ENCODE results near the gene CTNNA1.
A peak's percentile ranks its signal among the peaks of the same experiment; 100 is the strongest.
"Not testable (repeated sequence)": the region's sequence is repeated elsewhere in the genome, so short reads cannot be mapped to it uniquely, and the experiment has no call there.

CTNNA1 gene

DNA sequence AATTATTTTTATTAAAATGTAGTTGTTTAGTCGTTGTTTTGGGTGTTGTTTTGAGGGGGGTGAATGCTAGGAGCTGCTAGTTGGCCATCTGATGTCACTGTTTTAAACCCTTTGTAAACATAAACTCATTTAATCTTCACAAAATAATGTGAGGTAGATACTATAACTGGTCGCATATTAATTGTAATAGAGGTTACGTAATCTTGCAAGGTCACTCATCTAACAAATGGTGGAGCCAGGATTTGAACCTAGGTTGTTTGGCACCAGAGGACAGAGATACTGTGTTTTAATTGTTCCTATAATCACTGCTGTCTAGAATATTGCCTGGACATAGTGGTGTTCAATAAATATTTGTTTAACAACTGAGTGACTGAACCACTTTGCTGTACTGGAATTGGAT is 67.5 kb downstream of the CTNNA1 start:
- no peak for FAIRE-seq

DNA sequence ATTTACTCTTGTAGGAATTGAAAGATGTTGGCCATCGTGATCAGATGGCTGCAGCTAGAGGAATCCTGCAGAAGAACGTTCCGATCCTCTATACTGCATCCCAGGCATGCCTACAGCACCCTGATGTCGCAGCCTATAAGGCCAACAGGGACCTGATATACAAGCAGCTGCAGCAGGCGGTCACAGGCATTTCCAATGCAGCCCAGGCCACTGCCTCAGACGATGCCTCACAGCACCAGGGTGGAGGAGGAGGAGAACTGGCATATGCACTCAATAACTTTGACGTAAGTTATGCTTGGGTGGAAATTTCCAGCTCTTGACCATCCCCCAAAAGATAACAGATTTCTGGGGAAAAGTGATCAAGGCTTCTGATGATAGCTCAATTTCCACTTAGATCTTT is 71.3 kb downstream of the CTNNA1 start:
- no peak for FAIRE-seq

DNA sequence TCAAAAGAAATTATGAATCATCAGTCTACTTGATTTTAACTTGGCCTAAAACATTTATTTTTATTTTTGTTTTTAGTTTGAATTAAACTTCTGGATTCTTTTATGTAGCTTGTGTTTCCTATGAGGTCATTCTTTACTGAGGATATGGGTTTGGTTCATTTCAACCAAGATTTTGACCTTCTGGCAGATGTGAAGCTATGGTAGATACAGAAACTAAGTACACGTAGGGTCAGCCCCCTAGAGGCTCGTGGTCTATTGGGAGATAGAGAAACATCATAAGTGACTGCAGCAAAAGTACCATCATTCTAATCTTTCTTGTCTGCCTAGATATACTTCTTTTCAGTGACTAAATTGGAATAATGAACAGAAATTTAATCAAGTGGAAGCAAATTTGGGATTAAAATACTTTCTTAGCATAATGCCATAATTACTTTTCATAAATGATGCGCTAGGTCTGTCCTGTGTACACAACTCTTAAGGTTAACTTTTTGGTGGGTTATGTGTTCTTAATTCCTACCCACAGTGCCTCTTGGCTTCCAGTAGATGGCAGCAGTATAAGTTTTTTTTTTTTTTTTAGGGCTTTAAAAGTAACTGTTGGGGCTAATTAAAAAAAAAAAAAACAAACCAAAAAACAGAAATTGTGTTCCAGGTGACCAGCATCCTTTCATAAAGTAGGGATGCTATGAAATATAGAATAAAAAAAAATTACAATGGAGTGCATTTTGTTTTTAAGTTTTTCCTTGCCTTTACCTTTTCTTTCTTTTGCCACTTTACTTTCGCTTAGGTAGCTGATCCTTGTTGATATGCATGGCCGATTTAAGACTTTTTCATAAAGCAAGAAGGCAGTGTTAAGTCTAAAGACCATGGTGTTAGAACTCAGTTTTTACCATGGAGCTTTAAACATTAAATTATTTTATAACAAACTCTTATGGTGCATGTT is 72.0 kb downstream of the CTNNA1 start:
- peak; percentile 83 for FAIRE-seq

DNA sequence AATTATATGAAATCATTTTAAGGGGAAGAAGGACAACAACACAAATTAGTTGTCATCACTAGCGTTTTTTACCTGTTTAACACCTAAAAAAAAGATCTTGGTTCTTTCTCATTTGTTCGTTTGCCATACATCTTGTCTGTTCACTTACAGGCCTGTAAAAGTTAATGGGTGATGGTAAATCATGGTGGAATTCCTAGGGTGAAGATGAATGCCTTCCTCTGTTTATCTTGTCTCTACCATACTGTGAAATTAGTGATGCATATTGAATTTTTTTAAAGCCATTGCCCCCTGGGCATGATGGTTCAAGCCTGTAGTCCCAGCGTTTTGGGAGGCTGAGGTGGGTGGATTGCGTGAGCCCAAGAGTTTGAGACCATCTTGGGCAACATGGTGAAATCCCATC is 75.3 kb downstream of the CTNNA1 start:
- no peak for FAIRE-seq

DNA sequence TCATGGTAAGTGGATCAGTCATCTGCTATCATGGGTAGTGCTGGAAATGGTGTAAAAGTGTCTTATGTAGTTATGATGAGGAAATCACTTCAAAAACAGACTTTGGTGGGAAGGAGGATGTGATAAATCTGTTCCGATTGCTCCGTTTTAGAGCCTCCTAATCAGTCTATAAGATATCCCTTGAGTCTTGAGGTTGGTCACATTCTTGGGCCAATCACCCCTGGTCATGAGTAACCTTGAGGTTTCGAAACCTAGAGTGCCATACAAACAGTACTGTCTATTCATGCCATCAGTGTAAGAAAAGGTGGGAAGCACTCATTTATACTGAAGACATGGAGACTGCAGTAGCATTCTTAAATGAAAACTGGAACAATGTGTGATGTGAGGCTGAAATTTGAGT is 76.1 kb downstream of the CTNNA1 start:
- FAIRE-seq: no peak

DNA sequence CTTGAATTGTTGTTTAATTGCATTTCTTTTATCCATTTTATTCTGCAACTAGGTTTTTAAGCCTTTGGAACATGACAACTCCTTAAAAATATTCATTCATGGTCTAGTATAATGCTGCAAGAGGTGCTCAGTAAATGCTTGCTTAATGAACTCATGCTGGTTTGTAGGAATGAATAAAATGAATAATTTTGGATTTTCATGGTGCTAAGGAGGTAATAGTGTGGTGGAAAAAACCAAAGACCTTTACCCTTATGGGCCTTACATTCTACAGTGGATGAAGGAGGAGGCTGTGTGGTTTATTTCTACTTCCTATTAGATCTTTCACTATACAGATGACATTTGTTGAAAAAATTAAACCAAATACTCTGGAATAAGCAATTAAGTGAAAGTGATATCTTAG is 78.5 kb downstream of the CTNNA1 start:
- FAIRE-seq: no peak

DNA sequence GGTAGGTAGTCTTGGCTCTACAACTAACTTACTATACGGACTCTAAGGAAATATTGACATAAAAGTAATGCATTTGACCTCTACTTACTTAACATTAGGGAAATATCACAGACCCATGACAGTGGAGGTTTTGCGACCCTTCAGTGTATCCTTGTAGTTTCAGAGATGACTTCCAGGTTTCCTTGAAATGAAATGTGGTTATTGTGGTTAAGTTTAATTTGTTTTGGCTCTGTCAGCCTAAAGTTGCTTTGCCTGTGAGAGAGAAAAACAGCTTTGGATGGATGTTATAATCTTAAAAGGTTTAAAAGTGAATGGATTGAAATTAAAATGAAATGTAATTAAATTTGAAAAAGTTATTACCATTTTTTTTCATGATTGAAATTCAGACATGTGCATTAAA is 79.0 kb downstream of the CTNNA1 start:
- no peak for FAIRE-seq

DNA sequence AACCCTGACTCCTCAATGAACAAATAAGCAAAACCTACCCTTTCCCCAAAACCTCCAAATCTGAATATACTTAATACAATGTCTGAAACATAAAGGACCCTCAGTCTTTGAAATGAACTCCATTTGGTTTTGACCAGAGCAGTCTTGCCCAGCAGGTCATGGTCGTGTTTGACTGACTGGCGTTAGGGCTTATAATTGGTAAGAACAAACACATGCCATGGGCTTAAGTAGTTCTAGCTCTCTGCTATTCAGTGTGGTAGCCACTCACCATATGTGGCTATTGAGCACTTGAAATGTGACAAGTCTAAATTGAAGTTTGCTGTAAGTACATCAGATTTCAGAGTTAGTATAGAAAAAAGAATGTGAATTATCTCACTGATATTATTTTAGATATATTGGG is 79.9 kb downstream of the CTNNA1 start:
- no peak for FAIRE-seq

DNA sequence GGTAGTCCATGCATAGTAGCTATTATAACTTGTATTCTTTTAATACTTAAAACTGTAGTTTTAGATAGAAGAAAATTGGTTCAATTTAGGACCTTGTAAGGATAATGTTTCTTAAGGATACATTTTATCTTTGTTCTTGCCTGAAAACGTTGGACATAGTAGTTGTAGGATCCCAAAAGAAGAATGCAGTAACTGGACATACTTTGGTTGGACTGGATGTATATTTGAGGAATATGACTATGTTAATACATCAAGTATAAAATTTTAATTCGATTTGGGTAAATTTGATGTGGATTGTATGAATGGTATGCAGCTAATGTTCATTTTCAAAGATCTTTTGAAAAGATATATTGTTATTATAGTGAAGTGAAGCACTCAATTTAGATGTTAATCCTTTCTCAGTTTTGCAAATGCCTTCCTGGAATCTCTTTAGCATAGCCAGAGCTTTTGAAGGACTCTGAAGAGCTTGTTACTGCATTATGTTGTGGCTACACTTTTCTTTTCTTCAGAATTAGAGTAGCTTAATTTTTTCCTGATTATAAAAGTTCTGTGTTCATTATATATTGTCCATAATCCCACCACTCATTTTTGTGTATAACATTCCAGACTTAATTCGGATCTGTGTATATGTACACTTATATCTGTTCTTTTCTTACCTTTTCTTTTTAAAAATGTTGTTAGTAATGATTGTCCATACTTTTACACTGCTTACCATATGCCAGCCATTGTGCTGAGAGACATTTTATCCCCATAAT is 80.7 kb downstream of the CTNNA1 start:
- FAIRE-seq: no peak

DNA sequence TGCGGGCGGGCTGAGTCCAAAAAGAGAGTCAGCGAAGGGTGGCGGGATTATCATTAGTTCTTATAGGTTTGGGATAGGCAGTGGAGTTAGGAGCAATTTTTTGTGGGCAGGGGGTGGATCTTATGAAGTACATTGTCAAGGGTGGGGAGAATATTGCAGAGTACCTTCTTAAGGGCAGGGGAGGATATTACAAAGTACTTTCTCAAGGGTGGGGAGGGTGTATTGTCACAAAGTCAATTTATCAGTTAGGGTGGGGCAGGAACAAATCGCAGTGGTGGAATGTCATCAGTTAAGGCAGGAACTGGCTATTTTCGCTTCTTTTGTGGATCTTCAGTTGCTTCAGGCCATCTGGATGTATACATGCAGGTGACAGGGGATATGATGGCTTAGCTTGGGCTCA is 81.6 kb downstream of the CTNNA1 start:
- not testable (repeated sequence) for FAIRE-seq

DNA sequence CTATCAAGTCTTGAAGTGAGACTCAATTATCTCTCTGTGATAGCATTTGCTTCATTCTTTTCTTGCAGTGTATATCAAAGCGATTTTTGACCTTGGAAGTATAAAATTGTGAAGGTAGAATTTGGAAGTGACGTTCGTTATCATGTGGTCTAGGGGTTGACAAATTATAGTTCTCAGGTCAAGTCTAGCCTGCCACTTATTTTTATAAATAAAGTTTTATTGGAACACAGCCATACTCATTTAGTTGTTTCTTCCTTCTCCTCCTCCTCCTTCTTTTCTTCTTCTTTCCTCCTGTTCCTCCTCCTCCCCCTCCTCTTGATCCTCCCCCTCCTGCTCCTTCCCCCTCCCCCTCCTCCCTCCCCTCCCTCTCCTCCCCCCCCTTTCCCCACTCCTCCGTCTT is 83.9 kb downstream of the CTNNA1 start:
- FAIRE-seq: no peak

DNA sequence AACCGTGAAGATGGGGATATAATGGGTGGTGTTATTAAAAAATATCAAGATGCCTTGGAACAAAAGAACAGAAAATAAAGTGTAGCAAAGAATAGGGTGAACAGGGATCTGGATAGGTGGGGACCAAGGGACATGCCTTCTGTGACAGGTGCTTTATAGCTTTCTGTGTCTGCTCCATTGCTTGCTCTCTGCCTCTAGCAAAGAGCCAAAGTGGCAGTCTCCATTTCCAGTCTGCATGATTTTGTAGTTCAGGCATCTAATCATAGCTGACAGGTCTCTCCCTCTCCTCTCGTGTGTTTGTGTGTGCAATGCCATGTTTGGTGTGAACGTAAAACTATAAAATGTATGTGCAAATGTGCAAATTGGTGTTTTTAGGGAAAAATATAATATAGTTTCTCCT is 86.9 kb downstream of the CTNNA1 start:
- FAIRE-seq: no peak

DNA sequence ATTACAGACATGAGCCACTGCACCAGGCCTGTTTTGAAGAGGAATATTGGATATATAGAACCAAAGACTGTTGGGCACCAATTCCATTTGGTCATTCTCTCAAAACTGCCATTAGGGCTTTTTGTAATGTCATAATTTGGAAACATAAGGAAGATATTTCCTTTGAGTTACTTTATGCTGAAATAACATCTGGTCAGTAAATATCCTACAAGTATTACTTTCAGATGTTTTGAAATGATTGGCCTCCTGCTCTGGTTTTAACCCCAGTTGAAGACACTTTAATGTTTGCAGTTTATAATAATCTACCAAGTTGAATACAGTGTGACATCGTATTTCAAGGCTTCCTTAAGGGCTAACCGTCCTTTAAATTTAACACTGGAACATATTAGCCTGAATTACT is 88.3 kb downstream of the CTNNA1 start:
- no peak for FAIRE-seq

DNA sequence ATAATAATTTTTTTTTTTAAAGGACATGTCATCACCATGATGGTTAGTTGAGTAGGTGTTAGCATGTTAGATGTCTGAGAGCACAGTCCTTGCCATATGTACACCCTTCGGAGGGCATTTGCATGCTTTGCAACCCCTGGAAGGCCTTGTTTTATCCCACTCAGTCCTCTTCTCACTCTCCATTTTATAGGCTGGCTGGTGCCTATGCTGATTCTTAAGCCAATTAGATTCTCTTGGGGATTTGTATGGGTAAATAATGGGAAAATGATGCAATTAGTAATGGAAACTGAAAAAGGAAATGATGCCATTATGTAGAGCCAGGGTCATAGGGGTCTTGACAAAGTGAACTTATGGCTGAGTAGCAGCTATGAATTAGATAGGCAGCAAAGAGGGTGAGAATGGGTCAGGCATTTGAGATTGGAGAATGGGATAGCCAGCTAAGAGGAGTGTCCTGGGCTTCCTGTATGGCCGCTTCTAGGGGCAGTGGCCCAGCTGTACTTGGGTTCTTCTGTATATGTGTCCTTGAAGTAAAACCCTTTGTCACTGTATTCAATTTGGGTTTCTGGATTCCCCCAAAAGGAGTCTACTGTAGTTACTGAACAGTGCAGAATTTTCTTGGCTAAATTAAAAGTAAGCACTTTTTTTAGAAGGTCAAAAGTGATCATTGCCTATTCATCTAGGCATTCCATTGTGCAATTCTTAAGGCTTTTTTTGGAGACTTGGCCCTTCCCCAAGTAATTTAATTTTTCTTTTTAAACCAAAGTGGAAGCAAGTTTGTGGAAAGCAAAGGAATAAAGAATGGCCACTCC is 90.3 kb downstream of the CTNNA1 start:
- FAIRE-seq: no peak

DNA sequence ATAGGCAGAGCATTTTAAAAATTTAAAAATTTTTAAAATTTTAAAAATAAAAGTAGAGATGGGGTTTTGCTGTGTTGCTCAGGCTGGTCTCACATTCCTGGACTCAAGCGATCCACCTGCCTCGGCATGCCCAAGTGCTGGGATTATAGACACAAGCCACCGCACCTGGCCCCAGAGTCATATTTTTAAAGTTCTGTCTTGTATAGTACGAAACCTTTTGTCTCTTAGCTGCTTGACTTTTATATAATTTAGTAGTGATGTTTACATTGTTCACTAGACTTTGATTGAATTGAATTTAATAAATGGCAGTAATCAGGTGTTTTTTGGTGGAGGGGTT is 90.9 kb downstream of the CTNNA1 start:
- FAIRE-seq: no peak

DNA sequence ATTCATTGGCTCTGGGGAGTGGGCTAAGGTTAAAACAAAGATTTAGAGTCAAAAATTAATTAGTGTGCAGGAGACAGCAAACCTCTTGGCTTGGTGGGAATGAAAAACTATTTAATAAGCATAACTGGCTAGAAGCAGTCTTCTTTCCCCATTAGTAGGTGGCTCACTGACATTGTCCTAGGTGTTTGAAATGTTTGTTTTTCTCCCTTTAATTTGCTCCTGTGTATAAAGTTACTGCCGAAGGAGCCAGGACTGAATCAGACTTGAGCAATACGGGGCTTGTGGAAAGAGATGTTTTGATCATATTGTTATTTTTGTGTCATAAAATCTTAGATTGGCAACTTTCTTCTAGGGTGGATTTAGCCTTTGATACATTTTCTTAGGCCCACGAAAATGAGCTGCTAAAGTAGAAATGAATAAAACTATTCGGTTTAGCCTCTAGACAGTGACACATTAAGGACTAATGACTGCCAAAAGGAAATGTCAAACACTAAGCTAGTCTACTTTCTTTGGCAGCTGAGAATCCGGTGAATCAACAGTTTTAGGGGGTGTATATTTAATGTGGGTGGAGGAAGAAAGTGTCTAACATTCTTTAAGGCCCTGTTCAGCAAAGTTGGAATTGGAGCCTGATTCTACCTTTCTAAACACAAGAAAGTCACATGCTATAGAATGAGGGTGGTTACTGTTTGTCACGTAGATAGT is 91.7 kb downstream of the CTNNA1 start:
- no peak for FAIRE-seq

DNA sequence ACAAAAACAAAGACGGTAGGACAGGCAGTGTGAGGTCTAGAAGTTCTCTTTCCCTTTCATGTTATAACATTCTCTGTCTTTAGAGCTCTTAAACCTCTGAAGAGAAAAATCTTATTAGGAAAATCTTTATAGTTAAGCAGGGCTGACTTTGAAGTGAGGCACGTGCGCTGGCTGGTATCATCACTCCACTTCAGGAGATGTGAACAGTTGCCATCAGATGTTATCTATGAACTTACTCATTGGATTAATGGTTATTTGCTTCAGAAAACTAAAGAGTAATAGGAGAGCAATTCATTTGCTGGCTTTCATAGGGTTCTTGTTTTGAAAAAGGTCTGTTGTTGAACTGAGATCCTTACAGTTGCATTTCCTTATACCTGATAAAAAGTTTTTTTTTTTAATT is 96.2 kb downstream of the CTNNA1 start:
- FAIRE-seq: no peak

DNA sequence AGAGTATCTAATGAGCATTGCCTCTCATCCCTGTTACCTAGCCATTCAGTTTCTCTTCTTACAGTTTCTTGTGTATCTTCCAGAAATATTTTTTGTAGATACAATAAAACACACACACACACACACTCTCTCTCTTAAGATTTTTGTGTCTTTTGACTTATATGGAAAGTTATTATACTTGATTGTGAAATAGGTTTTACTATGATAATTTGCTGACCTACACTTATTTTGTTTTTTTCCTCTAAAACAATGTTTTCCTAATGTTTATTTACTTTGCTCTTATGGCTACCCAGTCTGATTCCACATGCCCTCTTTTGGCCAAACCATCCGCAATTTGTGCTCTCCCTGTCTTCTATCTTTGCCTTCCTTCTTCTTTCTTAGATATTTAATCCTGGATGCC is 96.7 kb downstream of the CTNNA1 start:
- no peak for FAIRE-seq

DNA sequence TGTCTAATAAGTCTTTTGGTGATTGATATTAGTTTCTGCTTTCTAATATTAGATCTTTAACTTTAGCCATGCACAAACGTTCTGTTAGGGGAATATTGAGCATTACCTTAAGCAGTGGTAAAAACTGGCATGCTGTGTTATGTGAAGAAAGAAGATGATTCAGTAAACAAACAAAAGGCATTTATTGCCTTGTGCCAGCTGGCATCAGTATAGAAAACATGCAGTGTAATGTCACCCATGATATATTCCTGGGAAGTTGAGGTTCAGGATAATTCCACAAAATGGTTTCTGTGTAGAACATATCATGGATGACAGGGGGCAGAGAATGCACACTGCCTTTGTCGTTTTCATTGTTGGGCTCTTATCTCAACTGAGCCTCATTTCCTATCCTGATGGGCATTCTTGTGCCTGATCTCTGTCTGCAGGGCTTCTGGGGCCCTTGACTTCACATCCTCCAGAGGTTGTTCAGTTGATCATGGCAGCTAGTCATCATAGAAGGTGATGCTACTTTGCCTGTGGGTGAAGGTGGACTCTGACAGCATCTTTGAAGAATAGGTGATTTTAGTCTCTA is 97.7 kb downstream of the CTNNA1 start:
- FAIRE-seq: no peak

DNA sequence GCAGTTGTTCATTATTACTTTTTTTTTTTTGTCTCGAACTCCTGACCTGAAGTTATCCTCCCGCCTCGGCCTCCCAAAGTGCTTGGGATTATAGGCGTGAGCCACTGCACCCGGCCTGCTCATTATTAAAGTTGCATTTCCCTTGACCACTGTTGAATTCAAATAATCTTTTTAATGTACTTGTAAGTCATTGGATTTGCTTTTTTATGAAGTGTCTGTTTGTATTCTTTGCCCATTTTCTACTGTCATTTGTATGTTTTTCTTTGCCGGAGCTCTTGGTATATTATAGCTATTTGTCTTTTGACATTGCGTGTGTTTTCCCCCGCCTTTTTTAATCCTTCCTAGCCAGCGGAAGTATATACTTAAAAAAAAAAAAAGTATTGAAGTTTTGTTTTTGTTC is 99.9 kb downstream of the CTNNA1 start:
- FAIRE-seq: no peak

DNA sequence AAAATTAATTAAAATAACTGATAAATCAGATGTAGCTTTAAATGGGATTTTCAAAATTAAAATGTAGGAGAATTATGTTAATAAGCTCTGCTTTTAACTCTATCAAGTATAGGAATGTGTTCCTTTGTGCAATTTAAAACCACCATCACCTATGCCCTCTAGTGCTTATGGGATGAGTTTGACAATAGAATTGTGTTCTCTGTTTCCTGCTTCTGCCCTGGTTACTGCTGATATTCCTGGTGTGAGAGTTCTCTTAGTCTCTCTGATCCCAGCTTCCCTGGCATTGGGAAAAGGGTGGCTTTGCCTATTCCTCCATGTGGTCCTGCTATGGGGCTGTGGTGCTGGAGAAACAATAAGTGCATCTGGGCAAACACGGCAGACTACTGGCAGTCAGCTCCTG is 113.8 kb downstream of the CTNNA1 start:
- no peak for FAIRE-seq

DNA sequence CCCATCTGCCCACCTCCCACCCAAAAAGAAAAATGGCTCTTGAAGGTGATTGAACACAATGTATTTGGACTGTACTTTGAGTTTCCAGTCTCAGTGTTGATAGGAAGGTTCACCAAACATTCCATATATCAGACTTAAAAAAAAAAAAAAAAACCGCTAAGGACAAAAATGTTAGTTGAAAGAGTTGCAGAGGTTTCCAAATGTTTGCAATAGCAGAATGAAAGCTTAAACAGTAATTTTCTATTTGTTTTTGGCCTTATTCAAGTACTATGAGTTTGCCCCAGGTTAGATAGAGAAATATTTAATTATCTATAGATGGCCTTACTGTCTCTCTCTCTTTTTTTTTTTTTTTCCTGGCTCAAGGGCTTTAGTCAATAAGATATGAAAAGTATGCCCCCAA is 115.8 kb downstream of the CTNNA1 start:
- no peak for FAIRE-seq

All from A204.1 (cell line).